CD4-positive, alpha-beta T cell (primary cell): ENCODE results near the gene TBX18. TPM values are rescaled to one million over a fixed set of nuclear protein-coding genes. Genes with fewer than 3 reads are reported as not detected.

Experiments used
- ATAC-seq: fragments of 200-7000 bp; cut with Tn5 transposase; one replicate; pipeline ENCODE4 v1.10.0; 2022; ENCODE audit warnings: mild to moderate bottlenecking; ENCODE audit not compliant: poor library complexity
- CTCF ChIA-PET: fragments of 350-600 bp; sonication (Branson Sonifier 250); formaldehyde crosslinking; loops from one replicate; lab custom pipeline; 2021; ENCODE audit warnings: antibody characterized with exemption, inconsistent platforms; lab: Charles Lee
- POLR2A ChIA-PET: fragments of 350-600 bp; sonication (Branson Sonifier 250); formaldehyde crosslinking; loops from one replicate; lab custom pipeline; 2021; ENCODE audit warnings: antibody characterized with exemption, inconsistent platforms; lab: Charles Lee
- DNase-seq, 14 experiments: peaks; one replicate each; pipeline ENCODE4 v3.0.0-alpha.2; 2013 to 2020; ENCODE audit warnings: mixed read lengths in 2 of 14
- H3K27ac ChIP-seq, 2 donors: one replicate each; pipeline versions ENCODE4 v1.5.1 to v1.7.0; 2013; ENCODE audit warnings: low read length in 2 of 2, low read depth in 1 of 2, mild to moderate bottlenecking in 1 of 2
- H3K27me3 ChIP-seq, 2 experiments: 1 replicate in 1 of 2; 2 replicates in 1 of 2; pipeline versions ENCODE4 v1.6.1 to v1.7.0; 2013; ENCODE audit warnings: low read length in 2 of 2, control low read depth in 1 of 2, mild to moderate bottlenecking in 1 of 2, moderate library complexity in 1 of 2; ENCODE audit not compliant: insufficient read depth in 2 of 2, control insufficient read depth in 1 of 2
- H3K36me3 ChIP-seq: one replicate; pipeline ENCODE4 v1.6.1; 2013; ENCODE audit warnings: low read length, control low read depth; ENCODE audit not compliant: insufficient read depth
- H3K4me1 ChIP-seq: one replicate; pipeline ENCODE4 v1.6.1; 2013; ENCODE audit warnings: low read length, control low read depth; ENCODE audit not compliant: insufficient read depth
- H3K4me3 ChIP-seq: one replicate; pipeline ENCODE4 v1.5.1; 2013; ENCODE audit warnings: mild to moderate bottlenecking, low read length, moderate library complexity
- H3K9me3 ChIP-seq, 2 experiments: 1 replicate in 1 of 2; 2 replicates in 1 of 2; pipeline versions ENCODE4 v1.6.1 to v1.7.0; 2013; ENCODE audit warnings: low read length in 2 of 2, mild to moderate bottlenecking in 2 of 2, control low read depth in 1 of 2, moderate library complexity in 1 of 2; ENCODE audit not compliant: control insufficient read depth in 1 of 2, insufficient read depth in 1 of 2
- H3K27ac Mint-ChIP-seq: one replicate; pipeline ENCODE4 v1.8.0; 2020; ENCODE audit warnings: mixed read lengths
- H3K27me3 Mint-ChIP-seq: one replicate; pipeline ENCODE4 v1.8.0; 2021; ENCODE audit warnings: mixed read lengths
- H3K36me3 Mint-ChIP-seq: one replicate; pipeline ENCODE4 v1.8.0; 2021; ENCODE audit warnings: low read depth, mixed read lengths
- H3K4me1 Mint-ChIP-seq: one replicate; pipeline ENCODE4 v1.8.0; 2021; ENCODE audit warnings: low read depth, mixed read lengths
- H3K4me3 Mint-ChIP-seq: one replicate; pipeline ENCODE4 v1.8.0; 2020; ENCODE audit warnings: mild to moderate bottlenecking, mixed read lengths
- H3K9me3 Mint-ChIP-seq: one replicate; pipeline ENCODE4 v1.8.0; 2020; ENCODE audit warnings: mixed read lengths
- CTCF ChIP-seq: fragments of 200-600 bp; IDR thresholded peaks from one replicate; pipeline ENCODE4 v1.8.0; 2022; ENCODE audit warnings: antibody characterized with exemption, mild to moderate bottlenecking
- intact Hi-C, 2 experiments: fragments of 100-400 bp; cut with DNase I in 1 of 2; cut with micrococcal nuclease in 1 of 2; formaldehyde crosslinking; loops; one replicate each; pipeline versions ENCODE4 v1.15.1 to v1.9.0; 2023 to 2025; cut with DNase I, micrococcal nuclease
- total RNA-seq, 174 experiments: library from RNA in 2 of 174; stranded (reverse) in 2 of 174; gene quantifications; one replicate each; pipeline ENCODE4 v1.2.3 and lab custom pipeline; 2021 to 2026

Gene TBX18
- total RNA-seq, 2 experiments from 2014 or later: not detected

GRCh38 chr6:84788689-84789088 lies 24.3 kb upstream of the TBX18 start:
- Mint-ChIP-seq H3K9me3 (peaks cover 9% of the 10 kb centered on the region), H3K27me3 (peaks cover 3% of the 10 kb centered on the region), H3K4me1 (no peaks in the 10 kb centered on the region), H3K27ac (no peak overlapping the region), H3K4me3 (no peak overlapping the region), H3K36me3 (no peaks in the 10 kb centered on the region)
- Histone ChIP-seq H3K27me3 (no peaks in the 10 kb centered on the region), H3K27ac (no peak overlapping the region), H3K4me1 (no peaks in the 10 kb centered on the region), H3K36me3 (no peaks in the 10 kb centered on the region), H3K4me3 (no peak overlapping the region), H3K9me3 (no peaks in the 10 kb centered on the region)
- ATAC-seq (no peak), DNase-seq (no peak)
- TF ChIP-seq CTCF: no peak
- ChIA-PET POLR2A (no interaction called here), CTCF (no interaction called here)
- intact Hi-C loops: no loop called here

- ChIA-PET CTCF (no interaction called here), POLR2A (no interaction called here)
- no peak for TF ChIP-seq CTCF
- no peaks in the 10 kb centered on the region for H3K4me1 ChIP-seq
- ATAC-seq: no peak
- Mint-ChIP-seq H3K4me3 (no peak overlapping the region), H3K9me3 (peaks cover 6% of the 10 kb centered on the region), H3K4me1 (no peaks in the 10 kb centered on the region), H3K27ac (no peak overlapping the region), H3K27me3 (peaks cover 3% of the 10 kb centered on the region), H3K36me3 (no peaks in the 10 kb centered on the region)
- H3K9me3 ChIP-seq: no peaks in the 10 kb centered on the region
- H3K36me3 ChIP-seq: no peaks in the 10 kb centered on the region
- no peak overlapping the region for H3K27ac ChIP-seq
- intact Hi-C loops: no loop called here
- H3K27me3 ChIP-seq: no peaks in the 10 kb centered on the region
- no peak for DNase-seq
- H3K4me3 ChIP-seq: no peak overlapping the region
These were observed 21.3 kb upstream of the TBX18 start for GRCh38 chr6:84785671-84786070.

GRCh38 chr6:84779917-84780316 lies 15.5 kb upstream of the TBX18 start:
- intact Hi-C loops: no loop called here

More at GRCh38 chr6:84779917-84780316, 15.5 kb upstream of the TBX18 start:
- CTCF ChIA-PET: no interaction called here
- Histone ChIP-seq H3K36me3 (no peaks in the 10 kb centered on the region), H3K4me3 (no peak overlapping the region), H3K27me3 (peaks cover 5 to 39% of the 10 kb centered on the region in 2 experiments), H3K27ac (no peak overlapping the region), H3K9me3 (peaks cover 0 to 2% of the 10 kb centered on the region in 2 experiments), H3K4me1 (no peaks in the 10 kb centered on the region)
- Mint-ChIP-seq H3K4me1 (no peaks in the 10 kb centered on the region), H3K36me3 (no peaks in the 10 kb centered on the region), H3K27ac (no peak overlapping the region), H3K27me3 (peaks cover 49% of the 10 kb centered on the region), H3K9me3 (no peaks in the 10 kb centered on the region), H3K4me3 (no peak overlapping the region)
- TF ChIP-seq CTCF: no peak
- no peak for DNase-seq
- ATAC-seq: no peak
- POLR2A ChIA-PET: no interaction called here
